Effector CD8-positive, alpha-beta T cell (primary cell): ENCODE results near the gene LTBP1.

Experiments
- DNase-seq: peaks from one replicate; lab custom pipeline; 2025; lab: John Stamatoyannopoulos, UW

The LTBP1 gene

DNA sequence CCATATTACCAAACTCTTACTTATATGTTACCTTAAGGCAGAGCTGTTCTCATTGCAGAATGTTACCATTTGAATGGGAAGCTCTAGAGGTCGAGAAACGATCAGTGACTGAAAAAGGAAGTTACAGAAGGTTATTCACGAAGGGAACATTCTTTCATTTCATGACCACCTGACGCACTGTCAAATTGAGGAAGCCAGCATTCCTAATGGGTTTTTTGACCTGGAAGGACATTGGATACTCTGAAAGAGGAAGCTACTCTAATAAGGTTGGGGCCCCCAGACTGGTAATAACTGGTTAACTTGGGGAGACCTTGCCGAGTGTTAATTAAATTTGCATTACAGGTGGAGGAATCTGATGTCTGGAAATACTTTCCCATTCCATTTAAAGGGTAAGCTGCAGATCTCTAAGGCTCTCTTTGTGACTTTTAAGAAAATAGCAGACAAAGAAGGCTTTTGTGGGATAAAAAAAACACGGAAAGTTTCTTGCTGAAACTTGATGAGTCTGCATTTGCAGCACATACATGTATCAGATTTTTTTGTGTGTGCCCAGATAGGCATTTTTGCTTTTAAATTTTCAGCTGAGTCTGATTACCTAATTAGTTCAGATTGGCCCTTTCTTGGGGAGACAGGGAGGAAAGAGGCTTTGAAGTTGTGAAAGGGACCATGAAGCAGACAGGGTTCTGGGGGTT lies 137.1 kb downstream of the LTBP1 start:
- DNase-seq: no peak

- no peak for DNase-seq
Observed at GRCh38 chr2:33084433-33084832, 137.7 kb downstream of the LTBP1 start.

DNA sequence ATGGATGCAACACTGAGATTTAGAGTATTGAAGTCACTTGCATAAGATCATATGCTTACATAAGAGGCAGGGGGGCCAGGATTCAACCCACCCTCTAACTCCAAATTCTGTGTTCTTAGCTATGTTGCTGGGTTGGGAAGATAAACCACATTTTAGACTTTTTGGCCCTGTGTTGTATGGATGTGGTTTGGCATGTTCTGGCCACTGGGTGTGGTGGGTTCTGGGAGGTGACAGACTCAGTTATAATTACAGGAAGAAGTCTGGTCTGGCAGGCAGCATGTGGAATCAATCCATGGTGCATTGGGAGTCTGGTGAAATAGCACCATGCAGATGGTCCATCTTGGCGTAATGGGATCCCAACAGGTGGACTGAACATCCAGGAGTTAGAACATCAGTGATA lies 138.9 kb downstream of the LTBP1 start:
- no peak for DNase-seq

DNA sequence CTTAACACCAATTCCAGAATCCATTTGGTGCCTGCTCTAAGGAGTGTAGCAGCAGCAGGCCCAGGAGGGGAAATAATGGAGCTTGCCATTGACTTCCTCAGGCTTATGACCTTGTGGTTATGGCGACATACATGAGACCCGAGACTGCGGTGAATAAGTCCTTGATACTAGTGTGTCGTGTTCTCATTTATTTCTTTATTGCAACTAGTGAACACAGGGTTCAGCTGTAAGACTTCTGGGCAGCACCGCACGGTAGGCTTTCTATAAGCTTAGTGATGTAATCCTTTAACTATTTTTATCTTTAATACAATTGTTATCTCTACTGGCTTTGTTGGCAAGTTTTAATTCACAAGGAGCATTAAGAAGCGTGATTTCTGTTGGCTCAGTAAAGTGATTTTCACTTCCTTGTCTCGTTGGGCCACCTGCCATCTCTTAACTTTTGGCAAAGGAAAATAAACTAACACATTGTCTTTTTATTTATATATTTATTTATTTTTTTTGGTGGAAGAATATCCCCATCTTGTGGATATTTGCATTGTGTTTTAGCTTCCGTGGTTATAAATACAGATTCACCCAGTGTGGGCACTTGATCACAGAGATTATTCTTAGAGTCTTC lies 139.8 kb downstream of the LTBP1 start:
- no peak for DNase-seq

- no peak for DNase-seq
Observed at GRCh38 chr2:33090553-33091134, 143.9 kb downstream of the LTBP1 start.

DNA sequence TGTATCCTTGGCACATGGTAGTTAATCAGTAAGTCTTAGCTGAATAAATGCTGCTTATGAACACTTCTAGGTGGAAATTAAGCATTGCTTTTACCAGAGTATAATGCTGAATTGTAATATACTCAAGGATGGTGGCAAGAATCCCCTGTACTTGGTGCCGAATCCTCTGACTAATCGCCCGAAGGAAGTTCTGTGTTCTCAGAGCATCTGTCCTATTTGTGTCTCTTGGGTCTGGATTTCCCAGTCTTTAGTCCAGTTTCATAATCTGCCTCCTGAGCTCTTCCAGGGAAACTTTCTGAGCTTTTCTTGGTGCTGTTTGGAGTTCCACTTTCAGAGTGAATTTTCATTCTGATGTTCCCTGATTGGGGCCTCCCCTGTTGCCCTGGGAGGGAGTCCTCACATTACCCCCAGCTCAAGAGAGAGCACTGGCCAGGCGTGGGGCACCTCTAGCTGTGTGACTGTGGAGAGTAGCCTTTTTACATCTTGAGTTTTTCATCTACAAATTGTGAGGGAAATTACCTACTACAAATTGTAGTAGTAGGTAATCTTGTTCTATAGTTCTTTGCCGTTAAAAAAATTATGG lies 144.9 kb downstream of the LTBP1 start:
- no peak for DNase-seq

GRCh38 chr2:33093283-33093993 lies 146.7 kb downstream of the LTBP1 start:
- no peak for DNase-seq

- no peak for DNase-seq
Observed at GRCh38 chr2:33094303-33094702, 147.6 kb downstream of the LTBP1 start.

GRCh38 chr2:33099989-33100388 lies 153.2 kb downstream of the LTBP1 start:
- no peak for DNase-seq

DNA sequence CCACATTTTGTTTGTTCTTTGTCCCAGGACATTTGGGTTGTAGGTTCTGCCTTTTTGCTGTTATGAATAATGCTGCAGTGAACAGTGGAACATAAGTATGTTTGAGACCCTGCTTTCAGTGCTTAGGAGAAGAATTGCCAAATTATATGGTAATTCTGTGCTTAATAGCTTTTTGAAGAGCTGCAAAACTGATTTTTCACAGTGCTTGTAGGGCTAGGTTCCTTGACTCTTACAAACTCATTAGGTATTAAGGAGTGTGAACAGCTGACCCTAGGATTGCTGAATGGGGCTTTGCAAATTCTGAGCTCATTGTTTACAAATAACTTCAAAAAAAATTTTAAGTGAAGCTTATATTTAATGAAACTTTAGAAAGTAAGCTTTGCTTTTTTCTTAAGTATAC lies 154.2 kb downstream of the LTBP1 start:
- DNase-seq: no peak

DNA sequence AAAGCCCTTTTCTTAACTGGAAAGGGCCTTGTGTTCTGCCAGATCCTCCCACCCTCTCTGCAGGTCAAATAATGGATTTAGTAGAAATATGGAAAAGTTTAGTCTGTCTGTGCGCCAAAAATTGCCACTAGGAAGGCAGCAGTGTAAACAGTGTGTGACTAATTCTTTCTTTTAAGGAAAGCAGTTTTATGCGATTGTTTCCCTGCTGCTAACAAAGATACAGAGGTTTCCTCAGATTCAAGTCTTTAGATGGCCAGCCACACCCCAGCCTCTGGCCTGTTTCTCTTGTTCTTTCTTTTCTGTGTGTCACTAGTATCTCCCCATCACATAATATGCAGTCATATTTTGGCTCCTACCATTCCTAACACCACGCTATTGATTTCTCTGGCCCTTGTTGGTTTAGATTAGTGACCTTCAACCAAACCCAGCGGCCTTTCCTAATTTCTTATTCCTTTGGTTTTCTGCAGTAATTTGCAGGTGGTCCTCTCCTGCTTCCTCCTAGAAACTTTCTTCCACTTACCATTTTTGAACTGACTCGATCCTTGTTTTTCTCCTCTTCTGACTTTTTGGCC lies 157.4 kb downstream of the LTBP1 start:
- no peak for DNase-seq

DNA sequence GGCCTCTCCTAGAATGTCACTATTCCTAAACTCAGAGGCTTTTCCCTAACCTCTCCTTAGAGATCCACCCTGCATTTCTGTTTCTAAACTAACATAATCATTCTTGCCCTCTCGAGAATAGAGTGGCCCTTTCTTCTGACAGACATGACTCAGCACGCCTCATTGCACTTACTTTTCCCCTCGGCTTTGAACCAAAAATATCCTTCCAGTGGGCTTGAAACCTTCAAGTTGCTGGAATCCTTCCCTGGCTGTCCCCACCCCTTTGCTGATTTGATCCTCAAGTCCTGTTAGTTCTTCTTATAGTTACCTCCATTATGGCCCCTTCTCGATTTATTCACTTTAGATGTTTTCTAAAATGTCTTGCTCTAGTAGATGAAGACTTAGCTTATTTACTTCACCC lies 158.0 kb downstream of the LTBP1 start:
- no peak for DNase-seq

DNA sequence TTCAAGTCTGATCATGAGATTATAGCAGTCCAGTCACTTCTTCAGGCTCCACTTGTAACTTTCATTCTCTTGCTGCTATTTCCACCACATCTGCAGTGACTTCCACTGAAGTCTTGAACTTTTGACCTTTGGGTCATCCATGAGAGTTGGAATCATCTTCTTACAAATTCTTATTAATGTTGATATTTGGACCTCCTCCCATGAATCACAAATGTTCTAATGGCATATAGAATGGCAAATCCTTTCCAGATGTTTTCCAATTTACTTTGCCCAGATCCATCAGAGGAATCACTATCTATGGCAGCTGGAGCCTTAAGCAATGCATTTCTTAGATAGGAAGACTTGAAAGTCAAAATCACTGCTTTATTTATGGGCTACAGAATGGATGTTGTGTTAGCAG lies 159.4 kb downstream of the LTBP1 start:
- no peak for DNase-seq

- DNase-seq: no peak
Observed at GRCh38 chr2:33107690-33108482, 161.1 kb downstream of the LTBP1 start.

DNA sequence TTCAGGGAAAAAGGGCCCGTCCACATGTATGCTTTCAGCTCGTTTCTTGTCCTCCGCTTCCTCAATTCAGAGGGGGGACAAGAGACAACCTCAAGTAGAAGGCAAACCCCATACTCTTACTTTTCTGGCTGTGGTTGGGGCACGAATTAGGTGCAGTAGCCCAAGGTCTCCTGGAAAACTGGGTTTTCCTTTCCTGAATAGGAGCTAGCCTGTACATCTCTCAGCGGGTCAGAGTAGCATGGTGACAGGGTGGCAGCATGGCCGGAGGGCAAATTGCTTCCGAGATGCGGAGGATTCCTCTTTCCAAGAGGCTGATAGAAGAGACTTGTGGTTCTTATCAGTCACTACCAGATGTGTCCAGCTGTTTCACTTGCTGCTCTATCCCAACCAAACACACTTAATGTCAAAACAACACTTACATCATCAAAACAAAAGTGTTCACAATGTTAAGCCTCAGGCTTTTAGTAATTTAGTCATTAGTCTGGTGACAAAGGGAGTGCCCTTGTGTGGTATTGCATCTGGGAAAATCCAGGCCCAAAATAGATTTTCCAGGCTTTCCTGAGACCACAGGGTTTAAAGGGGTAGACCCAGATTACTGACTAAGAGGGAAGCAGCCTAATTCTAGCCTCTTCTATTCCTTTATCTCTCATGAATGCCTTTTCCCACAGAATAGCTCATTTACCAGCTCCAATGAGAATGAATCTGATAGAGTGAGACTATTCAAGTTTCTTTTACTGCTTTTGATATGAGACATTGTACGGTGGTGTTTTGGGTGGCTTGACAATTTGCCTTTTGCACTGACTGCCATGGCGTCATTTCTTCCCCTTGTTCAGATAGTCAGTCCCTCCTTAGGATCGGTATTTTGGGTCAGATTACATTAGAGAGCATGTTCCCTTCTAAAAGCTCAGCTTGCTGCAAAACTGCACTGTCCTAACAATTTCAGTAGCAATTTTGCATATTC lies 162.0 kb downstream of the LTBP1 start:
- no peak for DNase-seq

- no peak for DNase-seq
Observed at GRCh38 chr2:33110461-33110860, 163.7 kb downstream of the LTBP1 start.

GRCh38 chr2:33111002-33111446 lies 164.3 kb downstream of the LTBP1 start:
- DNase-seq: no peak

GRCh38 chr2:33115196-33115595 lies 168.4 kb downstream of the LTBP1 start:
- DNase-seq: no peak

- DNase-seq: no peak
Observed at GRCh38 chr2:33115728-33116127, 169.0 kb downstream of the LTBP1 start.

DNA sequence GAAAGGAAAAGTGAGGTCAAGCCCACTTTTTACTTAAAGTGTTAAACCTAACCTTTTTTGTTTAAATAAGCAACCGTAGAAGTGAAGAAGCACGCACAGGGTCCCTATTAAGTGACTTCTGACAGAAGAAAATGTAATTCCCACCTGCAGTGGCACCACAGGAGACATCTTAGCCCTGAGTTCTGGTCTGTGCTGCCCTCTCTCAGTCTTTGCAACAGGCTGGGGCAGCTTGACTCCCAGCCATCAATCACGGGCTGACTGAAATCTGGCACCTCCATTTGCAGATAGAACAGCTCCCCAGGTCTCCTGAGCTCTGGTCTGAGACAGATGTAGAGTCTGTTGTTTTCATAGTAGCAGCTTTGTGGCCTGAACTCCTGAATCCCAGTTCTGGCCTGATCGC lies 170.0 kb downstream of the LTBP1 start:
- DNase-seq: no peak
